HEK293 (cell line): ENCODE measurements around the gene SIRT1.

Experiments
- CTCF ChIA-PET: fragments of 350-600 bp; formaldehyde crosslinking; extraction: SDS; loops from one replicate; lab custom pipeline; 2021; ENCODE audit warnings: antibody characterized with exemption; lab: Yijun Ruan, JAX
- POLR2A ChIA-PET: fragments of 300-600 bp; formaldehyde crosslinking; extraction: SDS; loops from one replicate; lab custom pipeline; 2020; ENCODE audit warnings: antibody characterized with exemption, inconsistent platforms; lab: Yijun Ruan, JAX
- H3K27ac ChIP-seq: fragments of 200-500 bp; sonication (Bioruptor generic); 2 replicates; pipeline ENCODE4 v1.5.1; 2014; ENCODE audit warnings: low read depth, low read length, control low read depth, inconsistent platforms; ENCODE audit errors: extremely low read depth
- H3K36me3 ChIP-seq, 2 experiments: fragments of 200-500 bp in 1 of 2; sonication (Bioruptor generic) in 1 of 2; 1 replicate in 1 of 2; 2 replicates in 1 of 2; pipeline ENCODE4 v1.5.1; 2014 to 2017; ENCODE audit warnings: inconsistent platforms in 2 of 2, low read length in 2 of 2; ENCODE audit not compliant: control insufficient read depth in 2 of 2, insufficient read depth in 1 of 2
- H3K4me1 ChIP-seq: fragments of 200-500 bp; sonication (Bioruptor generic); 2 replicates; pipeline ENCODE4 v1.5.1; 2014; ENCODE audit warnings: mild to moderate bottlenecking, low read length, inconsistent platforms; ENCODE audit not compliant: control insufficient read depth, insufficient read depth
- H3K4me3 ChIP-seq: 2 replicates; pipeline ENCODE4 v1.5.1; 2011; ENCODE audit warnings: low read depth, mild to moderate bottlenecking, control low read depth, low read length, moderate library complexity
- H3K9me3 ChIP-seq: fragments of 200-500 bp; sonication (Bioruptor generic); 2 replicates; pipeline ENCODE4 v1.5.1; 2014; ENCODE audit warnings: low read depth, low read length, inconsistent platforms; ENCODE audit not compliant: control insufficient read depth, insufficient read depth
- ATF2 ChIP-seq: fragments of 450-650 bp; formaldehyde crosslinking; IDR thresholded peaks from 2 replicates; pipeline ENCODE4 v1.5.1; 2016; ENCODE audit warnings: missing biosample characterization, missing genetic modification characterization, low read depth
- KLF1 ChIP-seq: fragments of 450-650 bp; formaldehyde crosslinking; IDR thresholded peaks from 2 replicates; pipeline ENCODE4 v1.5.1; 2016; ENCODE audit warnings: missing biosample characterization, missing genetic modification characterization
- MYNN ChIP-seq: fragments of 450-650 bp; formaldehyde crosslinking; IDR thresholded peaks from 2 replicates; pipeline ENCODE4 v1.5.1; 2016; ENCODE audit warnings: missing biosample characterization, missing genetic modification characterization, borderline replicate concordance
- PRDM1 ChIP-seq: fragments of 450-650 bp; formaldehyde crosslinking; IDR thresholded peaks from 2 replicates; pipeline ENCODE4; 2016; ENCODE audit warnings: missing biosample characterization, missing genetic modification characterization
- PRDM6 ChIP-seq: fragments of 450-650 bp; formaldehyde crosslinking; IDR thresholded peaks from 2 replicates; pipeline ENCODE4 v1.5.1; 2017; ENCODE audit warnings: missing biosample characterization, missing genetic modification characterization
- ZBTB10 ChIP-seq: fragments of 450-650 bp; formaldehyde crosslinking; IDR thresholded peaks from 2 replicates; pipeline ENCODE4 v1.5.1; 2016; ENCODE audit warnings: missing biosample characterization, missing genetic modification characterization
- ZBTB21 ChIP-seq: fragments of 450-650 bp; formaldehyde crosslinking; IDR thresholded peaks from 2 replicates; pipeline ENCODE4 v1.5.1; 2017; ENCODE audit warnings: missing biosample characterization, missing genetic modification characterization
- ZNF169 ChIP-seq: fragments of 450-650 bp; formaldehyde crosslinking; IDR thresholded peaks from 2 replicates; pipeline ENCODE4 v1.5.1; 2016; ENCODE audit warnings: missing biosample characterization, missing genetic modification characterization
- ZNF175 ChIP-seq: fragments of 450-650 bp; formaldehyde crosslinking; IDR thresholded peaks from 2 replicates; pipeline ENCODE4 v1.5.1; 2016; ENCODE audit warnings: missing biosample characterization, missing genetic modification characterization
- ZNF202 ChIP-seq: fragments of 450-650 bp; formaldehyde crosslinking; IDR thresholded peaks from 2 replicates; pipeline ENCODE4 v1.5.1; 2016; ENCODE audit warnings: missing biosample characterization, missing genetic modification characterization, borderline replicate concordance
- ZNF266 ChIP-seq: fragments of 450-650 bp; formaldehyde crosslinking; IDR thresholded peaks from 2 replicates; pipeline ENCODE4 v1.5.1; 2016; ENCODE audit warnings: missing biosample characterization, missing genetic modification characterization, low read depth
- ZNF280D ChIP-seq: fragments of 450-650 bp; formaldehyde crosslinking; IDR thresholded peaks from 2 replicates; pipeline ENCODE4 v1.5.1; 2016; ENCODE audit warnings: missing biosample characterization, missing genetic modification characterization
- ZNF311 ChIP-seq: fragments of 450-650 bp; formaldehyde crosslinking; IDR thresholded peaks from 2 replicates; pipeline ENCODE4 v1.5.1; 2017; ENCODE audit warnings: missing biosample characterization, missing genetic modification characterization, borderline replicate concordance
- ZNF324 ChIP-seq: fragments of 450-650 bp; formaldehyde crosslinking; IDR thresholded peaks from 2 replicates; pipeline ENCODE4 v1.5.1; 2016; ENCODE audit warnings: missing biosample characterization, missing genetic modification characterization
- ZNF341 ChIP-seq: fragments of 450-650 bp; formaldehyde crosslinking; IDR thresholded peaks from 2 replicates; pipeline ENCODE4; 2016; ENCODE audit warnings: low read depth, missing biosample characterization, missing genetic modification characterization
- ZNF394 ChIP-seq: fragments of 450-650 bp; formaldehyde crosslinking; IDR thresholded peaks from 2 replicates; pipeline ENCODE4 v1.5.1; 2016; ENCODE audit warnings: missing biosample characterization, missing genetic modification characterization, mild to moderate bottlenecking, moderate library complexity, borderline replicate concordance
- ZNF488 ChIP-seq: fragments of 450-650 bp; formaldehyde crosslinking; IDR thresholded peaks from 2 replicates; pipeline ENCODE4 v1.5.1; 2016; ENCODE audit warnings: missing biosample characterization, missing genetic modification characterization
- ZNF513 ChIP-seq: fragments of 450-650 bp; IDR thresholded peaks from 2 replicates; pipeline ENCODE4 v1.5.1; 2018; ENCODE audit warnings: missing biosample characterization, missing genetic modification characterization
- ZNF596 ChIP-seq: fragments of 450-650 bp; IDR thresholded peaks from 2 replicates; pipeline ENCODE4 v1.5.0; 2018; ENCODE audit warnings: missing biosample characterization, mild to moderate bottlenecking, missing genetic modification characterization, moderate library complexity
- ZNF660 ChIP-seq: fragments of 450-650 bp; IDR thresholded peaks from 2 replicates; pipeline ENCODE4 v1.5.1; 2018; ENCODE audit warnings: missing biosample characterization, mild to moderate bottlenecking, missing genetic modification characterization
- ZNF664 ChIP-seq: fragments of 450-650 bp; formaldehyde crosslinking; IDR thresholded peaks from 2 replicates; pipeline ENCODE4 v1.5.1; 2016; ENCODE audit warnings: missing biosample characterization, missing genetic modification characterization
- ZNF677 ChIP-seq: fragments of 450-650 bp; IDR thresholded peaks from 2 replicates; pipeline ENCODE4 v1.5.0; 2018; ENCODE audit warnings: missing biosample characterization, mild to moderate bottlenecking, missing genetic modification characterization, moderate library complexity
- ZNF701 ChIP-seq: fragments of 450-650 bp; formaldehyde crosslinking; IDR thresholded peaks from 2 replicates; pipeline ENCODE4 v1.5.1; 2016; ENCODE audit warnings: missing biosample characterization, missing genetic modification characterization
- ZSCAN16 ChIP-seq: fragments of 450-650 bp; formaldehyde crosslinking; IDR thresholded peaks from 2 replicates; pipeline ENCODE4 v1.5.1; 2016; ENCODE audit warnings: missing biosample characterization, missing genetic modification characterization
- ZSCAN23 ChIP-seq: fragments of 450-650 bp; formaldehyde crosslinking; IDR thresholded peaks from 2 replicates; pipeline ENCODE4 v1.5.1; 2016; ENCODE audit warnings: missing biosample characterization, missing genetic modification characterization

Gene SIRT1

GRCh38 chr10:67849331-67850011 lies 35.0 kb upstream of the SIRT1 start:
- ChIA-PET CTCF (interaction anchor here (1.3 kb wide), 1 partner anchor 308 kb away, joined by 3 read pairs; no protein-coding TSS in a partner anchor), POLR2A (interaction anchor here (0.7 to 1.4 kb wide), 5 partner anchors 8 to 482 kb away, joined by 3 to 9 read pairs (median 3); partner anchors contain the start of genes DNAJC12 and HNRNPH3)
- Histone ChIP-seq H3K4me1 (no peaks in the 10 kb centered on the region), H3K4me3 (peak overlapping the region; percentile 76), H3K36me3 (no peaks in the 10 kb centered on the region), H3K9me3 (no peaks in the 10 kb centered on the region), H3K27ac (peak overlapping the region; percentile 59)
- TF ChIP-seq PRDM6 (tag by site-specific recombination) (no peak), KLF1 (tag by site-specific recombination) (no peak), ZNF488 (no peak), MYNN (tag by site-specific recombination) (no peak), ZBTB10 (no peak), ZNF660 (tag by site-specific recombination) (0 out of 2 replicates have a peak, but pooled peaks have one; percentile 37), ZNF175 (no peak), ZNF513 (no peak), ZNF324 (tag by site-specific recombination) (no peak), ATF2 (tag by site-specific recombination) (no peak), ZNF169 (tag by site-specific recombination) (no peak), ZNF341 (tag by site-specific recombination) (peak; percentile 66), PRDM1 (tag by site-specific recombination) (peak; percentile 66; the same call in 1 of the 2 replicates), ZNF677 (no peak), ZNF596 (tag by site-specific recombination) (no peak), ZSCAN16 (no peak), ZSCAN23 (tag by site-specific recombination) (no peak), ZNF701 (tag by site-specific recombination) (no peak), ZNF202 (tag by site-specific recombination) (no peak), ZBTB21 (tag by site-specific recombination) (no peak), ZNF664 (no peak), ZNF280D (tag by site-specific recombination) (no peak), ZNF394 (0 out of 2 replicates have a peak, but pooled peaks have one; percentile 52), ZNF266 (tag by site-specific recombination) (no peak), ZNF311 (tag by site-specific recombination) (no peak)
